Ecto neural progenitor cell (in vitro differentiated cells): ENCODE measurements around the gene ELF3.
"Not testable (repeated sequence)": the region's sequence is repeated elsewhere in the genome, so short reads cannot be mapped to it uniquely, and the experiment has no call there.

Source experiments
- DNase-seq: peaks from one replicate; pipeline ENCODE4 v3.0.0-alpha.2; 2018; ENCODE audit warnings: low spot score

Gene ELF3

GRCh38 chr1:202010180-202011015 lies at the start of gene ELF3:
Gene ELF3 (plus strand): TSS chr1:202010587. CDS start chr1:202011137, 550 bp downstream.
- DNase-seq, result peak; percentile 86

DNA sequence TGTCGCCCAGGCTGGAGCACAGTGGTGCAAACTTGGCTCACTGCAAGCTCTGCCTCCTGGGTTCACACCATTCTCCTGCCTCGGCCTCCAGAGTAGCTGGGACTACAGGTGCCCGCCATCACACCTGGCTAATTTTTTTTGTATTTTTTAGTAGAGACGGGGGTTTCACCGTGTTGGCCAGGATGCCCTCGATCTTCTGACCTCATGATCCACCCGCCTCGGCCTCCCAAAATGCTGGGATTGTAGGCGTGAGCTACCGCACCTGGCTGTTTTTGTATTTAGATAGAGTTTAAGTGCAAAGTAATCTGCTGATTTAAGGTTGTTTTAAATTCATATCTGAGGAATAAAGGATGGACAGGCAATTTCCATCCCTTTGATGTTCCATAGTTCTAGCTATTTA lies 48.0 kb upstream of the ELF3 start:
- DNase-seq, result not testable (repeated sequence)

DNA sequence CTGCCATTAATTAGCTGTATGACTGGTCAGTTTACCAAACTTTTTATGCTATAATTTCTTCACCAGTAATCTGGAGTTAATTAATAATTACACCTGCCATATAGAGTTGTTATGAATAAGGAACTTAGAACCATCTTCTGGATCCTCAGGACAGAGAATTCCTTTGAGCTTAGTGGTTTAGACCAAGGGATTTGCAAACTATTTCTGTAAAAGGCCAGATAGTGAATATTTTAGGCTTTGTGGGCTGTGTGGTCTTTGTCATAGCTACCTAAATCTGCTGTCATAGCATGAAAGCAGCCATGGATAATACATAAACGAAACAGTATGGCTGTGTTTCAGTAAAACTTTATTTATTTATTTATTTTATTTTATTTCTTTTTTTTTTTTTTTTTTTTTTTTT lies 46.1 kb upstream of the ELF3 start:
- no peak for DNase-seq

- no peak for DNase-seq
Measured at GRCh38 chr1:201966171-201966570, 44.2 kb upstream of the ELF3 start.

DNA sequence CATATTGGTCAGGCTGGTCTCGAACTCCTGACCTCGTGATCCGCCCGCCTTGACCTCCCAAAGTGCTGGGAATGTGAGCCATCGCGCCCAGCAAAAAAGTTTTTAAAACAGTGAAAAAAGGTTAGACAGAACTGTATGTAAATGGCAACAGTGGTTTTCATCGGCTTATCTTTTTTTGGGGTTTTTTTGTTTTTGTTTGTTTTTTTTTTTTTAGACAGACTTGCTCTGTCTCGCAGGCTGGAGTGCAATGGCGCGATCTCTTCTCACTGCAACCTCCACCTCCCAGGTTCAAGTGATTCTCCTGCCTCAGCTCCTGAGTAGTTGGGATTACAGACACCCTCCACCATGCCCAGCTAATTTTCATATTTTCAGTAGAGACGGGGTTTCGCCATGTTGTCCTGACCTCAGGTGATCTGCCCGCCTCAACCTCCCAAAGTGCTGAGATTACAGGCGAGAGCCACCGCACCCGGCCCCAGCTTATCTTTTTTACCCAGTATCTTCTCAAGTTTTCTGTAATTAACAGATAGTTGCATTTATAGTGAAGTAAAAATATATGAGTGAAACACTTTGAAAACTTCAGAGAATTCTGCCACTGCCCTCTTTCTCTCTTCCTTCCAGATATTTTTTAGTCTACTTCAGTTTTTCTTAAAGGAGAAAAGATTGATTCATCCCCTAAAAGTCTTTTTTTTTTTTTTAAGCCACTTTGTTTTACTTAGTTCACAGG lies 42.0 kb upstream of the ELF3 start:
- no peak for DNase-seq

DNA sequence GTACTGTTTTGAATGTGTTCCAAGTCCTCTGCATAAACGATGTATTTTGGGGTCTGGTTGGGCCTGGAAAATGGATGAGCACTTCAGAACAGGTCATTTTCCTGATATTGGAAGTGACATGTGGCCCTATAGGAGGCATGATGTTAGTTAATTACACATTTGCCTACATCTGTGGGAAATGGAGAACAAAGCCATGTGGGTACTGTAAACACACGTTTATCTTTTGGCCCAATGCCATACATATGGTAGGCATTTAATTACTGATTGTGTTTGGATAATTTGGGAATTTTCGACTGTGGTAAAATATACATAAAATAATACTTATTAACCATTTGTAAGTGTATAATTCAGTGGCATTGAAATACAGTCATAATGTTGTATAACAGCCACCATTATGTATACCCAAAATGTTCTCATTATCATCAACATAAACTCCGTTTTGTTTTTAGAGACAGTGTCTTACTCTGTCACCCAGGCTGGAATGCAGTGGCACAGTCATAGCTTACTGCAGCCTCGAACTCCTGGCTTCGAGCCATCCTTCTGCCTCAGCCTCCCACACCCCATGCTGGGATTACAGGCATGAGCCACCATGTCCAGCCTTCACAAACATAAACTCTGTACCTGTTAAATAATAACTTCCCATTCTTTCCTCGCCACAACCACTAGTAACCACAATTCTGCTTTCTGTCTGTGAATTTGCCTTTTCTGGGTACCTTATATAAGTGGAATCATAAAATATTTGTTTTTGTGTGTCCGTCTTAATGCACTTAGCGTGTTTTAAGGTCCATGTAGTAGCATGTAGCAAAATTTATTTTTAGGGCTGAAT lies 39.8 kb upstream of the ELF3 start:
- no peak for DNase-seq

- no peak for DNase-seq
Measured at GRCh38 chr1:201982082-201982622, 28.2 kb upstream of the ELF3 start.

DNA sequence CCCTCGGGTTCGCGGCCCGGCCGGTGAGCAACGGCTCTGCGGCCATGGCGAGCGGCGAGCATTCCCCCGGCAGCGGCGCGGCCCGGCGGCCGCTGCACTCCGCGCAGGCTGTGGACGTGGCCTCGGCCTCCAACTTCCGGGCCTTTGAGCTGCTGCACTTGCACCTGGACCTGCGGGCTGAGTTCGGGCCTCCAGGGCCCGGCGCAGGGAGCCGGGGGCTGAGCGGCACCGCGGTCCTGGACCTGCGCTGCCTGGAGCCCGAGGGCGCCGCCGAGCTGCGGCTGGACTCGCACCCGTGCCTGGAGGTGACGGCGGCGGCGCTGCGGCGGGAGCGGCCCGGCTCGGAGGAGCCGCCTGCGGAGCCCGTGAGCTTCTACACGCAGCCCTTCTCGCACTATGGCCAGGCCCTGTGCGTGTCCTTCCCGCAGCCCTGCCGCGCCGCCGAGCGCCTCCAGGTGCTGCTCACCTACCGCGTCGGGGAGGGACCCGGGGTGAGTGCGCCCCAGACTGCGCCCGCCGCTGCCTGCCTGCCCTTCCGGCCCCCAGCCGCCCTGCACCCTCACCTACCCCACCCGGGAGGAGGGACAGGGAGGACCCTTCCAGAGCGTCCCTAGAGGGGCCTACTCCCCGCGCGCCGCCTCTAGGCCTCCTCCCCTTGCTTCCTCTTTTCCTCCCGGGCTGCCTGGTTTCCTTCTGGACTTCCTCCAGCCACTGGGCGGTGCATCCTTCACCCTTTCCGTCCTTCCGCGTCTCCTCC lies 27.6 kb upstream of the ELF3 start, which contains the start of gene RNPEP:
Gene RNPEP (plus strand): TSS at position 26 of the 757 bp plus-strand sequence. CDS start 19 bp downstream, at position 45.
- peak; percentile 87 for DNase-seq

DNA sequence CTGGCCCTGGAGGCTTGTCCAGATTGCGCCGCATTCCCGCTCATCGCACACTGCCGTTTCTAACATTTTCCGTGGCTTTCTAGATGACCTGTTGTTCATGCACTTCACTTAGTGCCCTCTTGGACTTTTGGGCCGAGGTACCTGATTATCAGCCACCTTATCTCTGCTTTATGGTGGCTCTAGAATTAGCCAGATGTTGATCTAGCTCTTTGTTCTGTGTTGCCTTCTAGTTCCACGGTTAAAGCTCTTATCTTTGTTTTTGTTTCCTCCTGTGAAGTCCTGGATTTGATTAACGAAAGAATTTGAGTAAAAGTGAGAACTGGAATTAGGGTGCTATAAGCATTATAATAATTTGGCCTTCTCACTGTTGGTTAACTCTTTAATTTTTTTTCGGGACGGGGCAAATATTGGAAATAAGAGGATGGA lies 27.0 kb upstream of the ELF3 start:
- DNase-seq, result no peak

DNA sequence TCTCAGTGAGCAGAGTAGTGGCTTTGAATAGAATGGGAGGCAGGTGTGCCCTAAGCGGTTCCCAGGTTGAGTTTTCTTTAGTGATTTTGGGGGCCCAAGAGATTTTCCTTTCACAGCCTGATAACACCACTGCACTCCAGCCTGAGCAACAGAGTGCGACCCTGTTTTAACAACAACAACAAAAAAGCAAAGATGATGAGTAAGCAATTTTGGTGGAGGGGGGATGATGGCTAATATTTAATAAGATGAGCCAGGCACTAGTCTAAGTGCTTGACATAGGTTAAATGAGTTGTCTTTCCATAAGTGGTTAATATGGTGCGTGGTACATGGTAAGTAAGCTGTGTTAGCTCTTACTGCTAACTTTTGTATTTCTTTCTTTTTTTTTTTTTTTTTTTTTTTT lies 25.9 kb upstream of the ELF3 start:
- DNase-seq, result no peak

- no peak for DNase-seq
Measured at GRCh38 chr1:201985355-201985754, 25.0 kb upstream of the ELF3 start.

GRCh38 chr1:201988601-201989000 lies 21.8 kb upstream of the ELF3 start:
- no peak for DNase-seq

DNA sequence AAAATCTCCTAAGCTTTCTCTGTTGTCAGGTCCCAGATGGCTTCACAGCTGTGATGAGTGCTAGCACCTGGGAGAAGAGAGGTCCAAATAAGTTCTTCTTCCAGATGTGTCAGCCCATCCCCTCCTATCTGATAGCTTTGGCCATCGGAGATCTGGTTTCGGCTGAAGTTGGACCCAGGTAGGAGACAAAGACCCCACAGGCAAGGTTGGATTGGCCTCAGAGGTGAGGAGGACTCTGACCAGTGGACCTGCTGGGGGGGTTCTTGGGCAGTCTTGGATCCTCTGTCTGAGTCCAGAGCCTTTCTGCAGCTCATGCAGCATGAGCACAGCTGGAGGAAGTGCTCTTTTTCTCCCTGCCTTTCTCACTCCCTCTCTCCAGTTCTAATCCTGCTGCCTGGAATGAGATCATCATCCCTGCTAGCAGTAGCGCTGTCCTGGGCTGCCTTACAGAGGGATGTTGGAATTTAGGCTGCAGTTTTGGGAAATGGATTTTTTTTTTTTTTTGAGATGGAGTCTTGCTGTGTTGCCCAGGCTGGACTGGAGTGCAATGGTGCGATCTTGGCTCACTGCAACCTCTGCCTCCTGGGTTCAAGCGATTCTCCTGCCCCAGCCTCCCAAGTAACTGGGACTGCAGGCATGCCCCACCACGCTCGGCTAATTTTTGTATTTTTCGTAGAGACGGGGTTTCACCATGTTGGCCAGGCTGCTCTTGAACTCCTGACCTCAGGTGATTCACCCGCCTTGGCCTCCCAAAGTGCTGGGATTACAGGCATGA lies 20.8 kb upstream of the ELF3 start:
- no peak for DNase-seq

DNA sequence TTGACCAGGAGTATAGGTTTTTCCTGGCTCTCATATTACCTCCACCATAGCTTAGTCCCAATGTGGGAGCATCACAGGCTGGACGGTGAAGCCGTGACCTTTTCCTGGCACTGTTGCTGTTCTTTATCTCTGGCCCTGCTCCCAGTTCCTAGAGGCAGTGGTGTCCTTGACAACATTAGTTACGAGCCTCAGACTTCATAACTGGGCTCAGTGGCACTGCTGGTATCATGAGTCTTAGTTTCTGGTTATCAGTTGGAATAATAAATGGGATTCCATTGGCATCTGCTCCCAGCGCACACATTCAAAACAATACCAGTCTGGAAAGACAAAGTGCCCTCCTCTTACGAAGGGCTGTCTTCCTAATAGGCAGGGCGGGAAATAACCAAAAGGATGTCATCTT lies 20.0 kb upstream of the ELF3 start:
- DNase-seq, result no peak

GRCh38 chr1:201999625-202000238 lies 10.7 kb upstream of the ELF3 start:
- peak; percentile 61 for DNase-seq

- no peak for DNase-seq
Measured at GRCh38 chr1:202002507-202002906, 7.9 kb upstream of the ELF3 start.

GRCh38 chr1:202004711-202005110 lies 5.7 kb upstream of the ELF3 start:
- DNase-seq, result no peak

DNA sequence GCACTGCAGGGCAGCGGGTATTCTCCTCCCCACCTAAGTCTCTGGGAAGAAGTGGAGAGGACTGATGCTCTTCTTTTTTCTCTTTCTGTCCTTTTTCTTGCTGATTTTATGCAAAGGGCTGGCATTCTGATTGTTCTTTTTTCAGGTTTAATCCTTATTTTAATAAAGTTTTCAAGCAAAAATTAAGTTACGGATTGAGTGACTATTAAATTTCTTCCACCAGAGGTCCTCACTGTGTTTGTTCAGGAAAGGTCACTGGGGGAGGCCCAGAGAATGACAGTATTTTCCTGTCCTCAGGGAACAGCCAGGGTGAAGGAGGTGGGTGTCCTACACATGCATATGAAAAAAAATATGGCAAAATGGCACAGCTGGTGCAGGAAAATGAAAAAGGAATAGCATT lies 4.4 kb upstream of the ELF3 start:
- no peak for DNase-seq

- no peak for DNase-seq
Measured at GRCh38 chr1:202007304-202007703, 3.1 kb upstream of the ELF3 start.
